Measurements from ENCODE around the gene NKAIN1. TPM values are rescaled to one million over a fixed set of nuclear protein-coding genes. Genes with fewer than 3 reads are reported as not detected.

NKAIN1 gene
- total RNA-seq, 6 donors from 2014 or later: 0.13 to 0.31 TPM; not detected in 4

GRCh38 chr1:31230378-31230777 is 9.3 kb downstream of the NKAIN1 start:
- Histone ChIP-seq H3K4me3 (no peak overlapping the region), H3K27ac (no peak overlapping the region), H3K27me3 (no peaks in the 10 kb centered on the region), H3K9me3 (no peaks in the 10 kb centered on the region), H3K36me3 (no peaks in the 10 kb centered on the region), H3K4me1 (no peaks in the 10 kb centered on the region)
- WGBS, 2 donors: 40 to 44% methylated on average over 3 of the region's 3 CpGs
- TF ChIP-seq POLR2A (IDR thresholded peaks at IDR 0.05): no peak
- TF ChIP-seq POLR2AphosphoS5 (IDR thresholded peaks at IDR 0.05): no peak
- TF ChIP-seq, protein P1, sequence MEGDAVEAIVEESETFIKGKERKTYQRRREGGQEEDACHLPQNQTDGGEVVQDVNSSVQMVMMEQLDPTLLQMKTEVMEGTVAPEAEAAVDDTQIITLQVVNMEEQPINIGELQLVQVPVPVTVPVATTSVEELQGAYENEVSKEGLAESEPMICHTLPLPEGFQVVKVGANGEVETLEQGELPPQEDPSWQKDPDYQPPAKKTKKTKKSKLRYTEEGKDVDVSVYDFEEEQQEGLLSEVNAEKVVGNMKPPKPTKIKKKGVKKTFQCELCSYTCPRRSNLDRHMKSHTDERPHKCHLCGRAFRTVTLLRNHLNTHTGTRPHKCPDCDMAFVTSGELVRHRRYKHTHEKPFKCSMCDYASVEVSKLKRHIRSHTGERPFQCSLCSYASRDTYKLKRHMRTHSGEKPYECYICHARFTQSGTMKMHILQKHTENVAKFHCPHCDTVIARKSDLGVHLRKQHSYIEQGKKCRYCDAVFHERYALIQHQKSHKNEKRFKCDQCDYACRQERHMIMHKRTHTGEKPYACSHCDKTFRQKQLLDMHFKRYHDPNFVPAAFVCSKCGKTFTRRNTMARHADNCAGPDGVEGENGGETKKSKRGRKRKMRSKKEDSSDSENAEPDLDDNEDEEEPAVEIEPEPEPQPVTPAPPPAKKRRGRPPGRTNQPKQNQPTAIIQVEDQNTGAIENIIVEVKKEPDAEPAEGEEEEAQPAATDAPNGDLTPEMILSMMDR (IDR thresholded peaks at IDR 0.05): no peak
- TF ChIP-seq EP300 (IDR thresholded peaks at IDR 0.05): no peak
- ATAC-seq (ENCODE audit: low FRiP score in 2 of 2) (no peak), DNase-seq (no peak)

DNA sequence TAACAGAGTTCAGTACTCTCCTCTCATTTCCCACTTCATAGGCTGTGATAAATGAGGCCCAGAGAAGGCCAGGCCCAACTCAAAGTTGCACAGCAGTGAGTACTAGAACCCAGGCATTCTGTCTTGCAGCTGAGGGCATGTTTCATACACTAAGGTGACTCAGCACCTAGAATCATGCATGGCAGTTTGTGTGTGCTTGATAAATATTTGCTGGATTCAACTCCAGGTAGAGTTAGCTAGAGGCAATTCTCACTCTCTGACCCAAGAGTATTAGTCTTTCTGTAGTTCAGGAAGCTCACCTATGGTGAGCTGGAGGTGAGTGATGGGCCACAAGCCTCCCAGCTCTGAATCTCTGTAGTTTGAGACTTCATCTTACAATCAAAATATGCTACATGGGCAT is 10.7 kb downstream of the NKAIN1 start:
- Histone ChIP-seq H3K4me3 (no peak overlapping the region), H3K4me1 (no peaks in the 10 kb centered on the region), H3K27ac (no peak overlapping the region), H3K36me3 (no peaks in the 10 kb centered on the region), H3K9me3 (no peaks in the 10 kb centered on the region), H3K27me3 (no peaks in the 10 kb centered on the region)
- TF ChIP-seq POLR2AphosphoS5 (IDR thresholded peaks at IDR 0.05): no peak
- TF ChIP-seq EP300 (IDR thresholded peaks at IDR 0.05): no peak
- TF ChIP-seq, protein P1 (IDR thresholded peaks at IDR 0.05): no peak
- TF ChIP-seq POLR2A (IDR thresholded peaks at IDR 0.05): no peak
- ATAC-seq (ENCODE audit: low FRiP score in 2 of 2) (no peak), DNase-seq (no peak)

GRCh38 chr1:31227891-31228568 is 11.7 kb downstream of the NKAIN1 start:
- Histone ChIP-seq H3K4me3 (no peak overlapping the region), H3K4me1 (no peaks in the 10 kb centered on the region), H3K36me3 (no peaks in the 10 kb centered on the region), H3K27me3 (no peaks in the 10 kb centered on the region), H3K27ac (no peak overlapping the region), H3K9me3 (no peaks in the 10 kb centered on the region)
- 83 to 87% methylated on average over 5 of the region's 5 CpGs for WGBS, 2 donors
- ATAC-seq (ENCODE audit: low FRiP score in 2 of 2) (no peak), DNase-seq (no peak)
- no peak for TF ChIP-seq EP300 (IDR thresholded peaks at IDR 0.05)
- no peak for TF ChIP-seq POLR2AphosphoS5 (IDR thresholded peaks at IDR 0.05)
- TF ChIP-seq, protein P1 (IDR thresholded peaks at IDR 0.05): no peak
- no peak for TF ChIP-seq POLR2A (IDR thresholded peaks at IDR 0.05)

DNA sequence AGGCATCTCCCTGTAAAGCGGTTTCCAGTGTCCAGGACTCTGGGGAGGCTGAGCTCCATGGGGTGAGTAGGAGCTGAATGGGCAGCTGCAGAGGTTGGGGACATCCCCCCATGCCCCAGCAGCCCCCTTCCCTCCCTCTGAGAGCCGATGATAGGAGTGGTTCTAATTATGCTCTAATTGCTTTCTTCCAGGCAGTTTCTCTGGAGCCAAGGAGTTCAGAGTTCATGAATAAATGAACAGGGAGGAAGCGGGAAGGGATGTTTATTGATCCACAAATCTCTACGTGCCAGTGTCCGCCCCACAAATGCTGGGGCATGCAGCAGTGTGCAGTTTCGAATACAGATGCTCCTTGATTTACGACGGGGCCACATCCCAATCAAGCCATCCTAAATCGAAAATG is 15.6 kb downstream of the NKAIN1 start:
- H3K4me1 ChIP-seq: no peaks in the 10 kb centered on the region
- H3K27ac ChIP-seq: no peak overlapping the region
- H3K36me3 ChIP-seq: no peaks in the 10 kb centered on the region
- no peaks in the 10 kb centered on the region for H3K9me3 ChIP-seq
- DNase-seq (no peak), ATAC-seq (ENCODE audit: low FRiP score in 2 of 2) (no peak)
- no peaks in the 10 kb centered on the region for H3K27me3 ChIP-seq
- 54 to 60% methylated on average over 7 to 9 of the region's 9 CpGs for WGBS, 2 donors
- TF ChIP-seq EP300 (IDR thresholded peaks at IDR 0.05) (no peak), POLR2A (IDR thresholded peaks at IDR 0.05) (no peak), POLR2AphosphoS5 (IDR thresholded peaks at IDR 0.05) (no peak)
- TF ChIP-seq, protein P1 (IDR thresholded peaks at IDR 0.05): no peak
- no peak overlapping the region for H3K4me3 ChIP-seq

DNA sequence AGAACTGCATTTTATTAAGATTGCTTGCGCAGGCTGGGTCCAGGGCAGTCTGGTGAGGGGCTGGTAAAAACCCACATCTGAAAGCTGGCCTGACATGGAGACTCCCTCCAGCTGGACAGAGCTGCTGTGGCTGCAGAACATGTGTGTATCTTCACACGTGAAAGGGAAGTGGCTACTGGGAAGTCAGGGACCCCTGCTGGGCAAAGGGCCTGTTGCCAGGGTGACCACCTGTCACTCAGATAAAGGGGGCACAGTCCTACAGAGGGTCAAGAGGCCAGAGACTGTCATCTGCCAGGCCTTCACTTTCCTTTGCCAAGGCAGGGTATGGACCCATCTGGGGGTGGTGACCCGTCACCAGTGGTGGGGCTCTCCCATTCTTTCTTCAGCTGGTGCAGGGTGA is 17.5 kb downstream of the NKAIN1 start:
- H3K4me3 ChIP-seq: no peak overlapping the region
- DNase-seq: no peak
- ATAC-seq (ENCODE audit: low FRiP score in 2 of 2): peak in 1 of 2 donors; percentile 30

More for the DNA sequence above, 17.5 kb downstream of the NKAIN1 start:
- TF ChIP-seq POLR2AphosphoS5 (IDR thresholded peaks at IDR 0.05): no peak
- H3K36me3 ChIP-seq: no peaks in the 10 kb centered on the region
- H3K4me1 ChIP-seq: no peaks in the 10 kb centered on the region
- no peaks in the 10 kb centered on the region for H3K9me3 ChIP-seq
- no peak overlapping the region for H3K27ac ChIP-seq
- 67 to 77% methylated on average over 2 to 3 of the region's 3 CpGs for WGBS, 2 donors
- H3K27me3 ChIP-seq: no peaks in the 10 kb centered on the region
